Kidney (tissue), 22 donors: ENCODE measurements around the gene INO80. TPM values are rescaled to one million over a fixed set of nuclear protein-coding genes. Genes with fewer than 3 reads are reported as not detected.
A peak's percentile ranks its signal among the peaks of the same experiment; 100 is the strongest.

Experiments used
- DNase-seq, 5 donors: peaks; one replicate each; pipeline ENCODE4 v3.0.0-alpha.2; 2013 to 2020
- FAIRE-seq: peaks from 2 replicates; lab custom pipeline; 2012; peaks lifted over from hg19 to GRCh38; lab: Jason Lieb, UNC
- H3K27ac ChIP-seq, 2 donors: one replicate each; pipeline ENCODE4 v1.7.0; 2013; ENCODE audit warnings: low read depth in 2 of 2, low read length in 2 of 2, inconsistent platforms in 1 of 2
- H3K27me3 ChIP-seq: one replicate; pipeline ENCODE4 v1.7.1; 2013; ENCODE audit warnings: low read length, inconsistent platforms; ENCODE audit not compliant: control insufficient read depth, insufficient read depth
- H3K36me3 ChIP-seq, 3 donors: one replicate each; pipeline versions ENCODE4 v1.7.0 to v1.7.1; 2013; ENCODE audit warnings: low read length in 3 of 3, control low read depth in 1 of 3, inconsistent platforms in 1 of 3; ENCODE audit not compliant: insufficient read depth in 3 of 3, control insufficient read depth in 2 of 3
- H3K4me1 ChIP-seq, 3 donors: one replicate each; pipeline versions ENCODE4 v1.7.0 to v1.7.1; 2013; ENCODE audit warnings: low read length in 3 of 3, inconsistent platforms in 1 of 3, low read depth in 1 of 3; ENCODE audit not compliant: control insufficient read depth in 2 of 3, insufficient read depth in 2 of 3
- H3K4me3 ChIP-seq, 3 donors: one replicate each; pipeline versions ENCODE4 v1.7.0 to v1.8.1; 2013; ENCODE audit warnings: low read length in 3 of 3, control low read depth in 1 of 3, inconsistent platforms in 1 of 3
- H3K9ac ChIP-seq, 3 donors: one replicate each; pipeline versions ENCODE4 v1.7.0 to v1.7.1; 2013; ENCODE audit warnings: low read length in 3 of 3, control low read depth in 1 of 3, inconsistent platforms in 1 of 3
- H3K9me3 ChIP-seq, 3 donors: one replicate each; pipeline versions ENCODE4 v1.7.0 to v1.7.1; 2013; ENCODE audit warnings: low read length in 3 of 3, control low read depth in 1 of 3, inconsistent platforms in 1 of 3; ENCODE audit not compliant: control insufficient read depth in 2 of 3, insufficient read depth in 1 of 3
- intact Hi-C: fragments of 100-400 bp; cut with DNase I; formaldehyde crosslinking; loops from one replicate; pipeline ENCODE4 v1.11.1; 2022
- long read RNA-seq, 10 donors: library from polyadenylated mRNA in 1 of 10; unstranded in 1 of 10; transcript quantifications; one replicate each; pipeline ENCODE4 v2.0.0 and lab custom pipeline, GENCODE V29; 2021 to 2026
- polyA plus RNA-seq: library from polyadenylated mRNA; stranded (reverse); fragments of 350-450 nt; fragmentation: Illumina TruSeq; extraction: RNeasy Lipid Tissue Mini Kit (QIAGEN cat#74804); gene quantifications from one replicate; pipeline ENCODE4 v1.2.3, GENCODE V29; 2014; ENCODE audit warnings: low read depth, low replicate concordance; ENCODE audit not compliant: insufficient read depth
- total RNA-seq: library from RNA; stranded (reverse); fragmentation: NEBNext Ultra II Directional; extraction: Animal tissue kit (Norgen Biotek cat#: 25700); gene quantifications from one replicate; pipeline ENCODE4 v1.2.1, GENCODE V29; 2021
- TF ChIP-seq, protein P1 (sequence below): IDR thresholded peaks from 3 replicates; pipeline ENCODE4 v1.5.1; 2012; ENCODE audit warnings: mild to moderate bottlenecking, moderate library complexity, borderline replicate concordance; ENCODE audit not compliant: insufficient read depth; ENCODE audit errors: extremely low read depth
- donor health status: control.
- donor health status: control.
- donor health status: control.
- donor health status: control.
- donor health status: control.
- donor health status: DM: yes; HTN: yes; CAD: no.
- donor health status: Normal renal cell carcinoma (clear cell type).

Gene INO80, protein sequence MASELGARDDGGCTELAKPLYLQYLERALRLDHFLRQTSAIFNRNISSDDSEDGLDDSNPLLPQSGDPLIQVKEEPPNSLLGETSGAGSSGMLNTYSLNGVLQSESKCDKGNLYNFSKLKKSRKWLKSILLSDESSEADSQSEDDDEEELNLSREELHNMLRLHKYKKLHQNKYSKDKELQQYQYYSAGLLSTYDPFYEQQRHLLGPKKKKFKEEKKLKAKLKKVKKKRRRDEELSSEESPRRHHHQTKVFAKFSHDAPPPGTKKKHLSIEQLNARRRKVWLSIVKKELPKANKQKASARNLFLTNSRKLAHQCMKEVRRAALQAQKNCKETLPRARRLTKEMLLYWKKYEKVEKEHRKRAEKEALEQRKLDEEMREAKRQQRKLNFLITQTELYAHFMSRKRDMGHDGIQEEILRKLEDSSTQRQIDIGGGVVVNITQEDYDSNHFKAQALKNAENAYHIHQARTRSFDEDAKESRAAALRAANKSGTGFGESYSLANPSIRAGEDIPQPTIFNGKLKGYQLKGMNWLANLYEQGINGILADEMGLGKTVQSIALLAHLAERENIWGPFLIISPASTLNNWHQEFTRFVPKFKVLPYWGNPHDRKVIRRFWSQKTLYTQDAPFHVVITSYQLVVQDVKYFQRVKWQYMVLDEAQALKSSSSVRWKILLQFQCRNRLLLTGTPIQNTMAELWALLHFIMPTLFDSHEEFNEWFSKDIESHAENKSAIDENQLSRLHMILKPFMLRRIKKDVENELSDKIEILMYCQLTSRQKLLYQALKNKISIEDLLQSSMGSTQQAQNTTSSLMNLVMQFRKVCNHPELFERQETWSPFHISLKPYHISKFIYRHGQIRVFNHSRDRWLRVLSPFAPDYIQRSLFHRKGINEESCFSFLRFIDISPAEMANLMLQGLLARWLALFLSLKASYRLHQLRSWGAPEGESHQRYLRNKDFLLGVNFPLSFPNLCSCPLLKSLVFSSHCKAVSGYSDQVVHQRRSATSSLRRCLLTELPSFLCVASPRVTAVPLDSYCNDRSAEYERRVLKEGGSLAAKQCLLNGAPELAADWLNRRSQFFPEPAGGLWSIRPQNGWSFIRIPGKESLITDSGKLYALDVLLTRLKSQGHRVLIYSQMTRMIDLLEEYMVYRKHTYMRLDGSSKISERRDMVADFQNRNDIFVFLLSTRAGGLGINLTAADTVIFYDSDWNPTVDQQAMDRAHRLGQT (N-terminal part only)
- total RNA-seq: 27.3 TPM
- 6.0 TPM for polyA plus RNA-seq
- long read RNA-seq, donor 1: 0 reads
- long read RNA-seq, donor 2, full-length matches to known transcripts: 1 of 1 reads
- long read RNA-seq, donor 2, partial matches to known transcripts: 0 of 1 reads
- long read RNA-seq, donor 2, other reads (novel, unspliced or antisense): 0 of 1 reads
- long read RNA-seq, donor 3, full-length matches to known transcripts: 2 of 2 reads
- long read RNA-seq, donor 3, partial matches to known transcripts: 0 of 2 reads
- long read RNA-seq, donor 3, other reads (novel, unspliced or antisense): 0 of 2 reads
- long read RNA-seq, donor 4: 0 reads
- long read RNA-seq, donor 5: 0 reads
- long read RNA-seq, donor 6, partial matches to known transcripts: 0 of 1 reads
- long read RNA-seq, donor 6, other reads (novel, unspliced or antisense): 0 of 1 reads
- long read RNA-seq, donor 7, full-length matches to known transcripts: 2 of 21 reads
- long read RNA-seq, donor 7, partial matches to known transcripts: 7 of 21 reads
- long read RNA-seq, donor 7, other reads (novel, unspliced or antisense): 12 of 21 reads
- long read RNA-seq, donor 8, partial matches to known transcripts: 0 of 2 reads
- long read RNA-seq, donor 8, other reads (novel, unspliced or antisense): 0 of 2 reads
- long read RNA-seq, donor 9, partial matches to known transcripts: 0 of 2 reads
- long read RNA-seq, donor 9, other reads (novel, unspliced or antisense): 0 of 2 reads
- long read RNA-seq, donor 10: 0 reads

DNA sequence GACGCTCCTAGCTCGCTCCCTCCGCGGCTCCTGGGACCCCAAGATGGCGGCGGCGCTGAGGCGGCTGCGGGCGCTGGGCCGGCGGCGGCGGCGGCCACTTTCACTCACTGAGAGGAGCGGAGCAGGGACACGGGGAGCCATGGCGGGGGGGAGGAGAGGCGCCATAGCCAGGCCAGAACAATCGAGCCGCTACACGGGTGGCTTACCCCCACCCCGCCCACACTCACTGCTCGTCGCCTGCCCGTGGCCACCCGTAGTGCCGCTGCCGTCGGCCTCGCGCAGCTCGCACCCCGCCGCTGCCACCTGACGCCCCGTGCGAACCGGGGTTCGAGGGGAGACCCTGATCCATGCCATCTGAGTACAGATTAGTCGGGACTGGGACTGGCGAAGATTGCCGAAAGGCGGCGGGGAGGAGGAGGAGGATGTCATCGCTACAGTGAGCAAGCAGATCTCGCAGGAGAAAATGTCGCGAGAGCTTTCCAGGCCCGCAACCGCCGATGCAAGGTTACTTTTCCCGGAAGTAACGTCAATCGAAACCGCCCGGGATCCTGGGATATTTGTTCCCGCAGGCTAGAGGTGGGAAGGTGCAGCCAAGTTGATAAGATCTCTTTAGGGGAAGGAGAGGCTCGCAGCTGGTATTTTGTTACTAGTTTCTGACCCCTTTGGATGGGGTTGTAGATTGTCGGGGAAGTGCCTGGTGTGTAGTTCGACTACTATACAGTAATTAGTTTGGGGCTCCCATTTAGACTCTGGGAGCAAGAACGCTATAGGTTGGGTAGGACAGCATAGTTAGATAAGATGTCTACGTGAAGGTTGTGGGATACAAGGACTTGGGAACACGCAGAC is at the start of gene INO80:
Gene INO80, minus strand, starts transcription at position 165 of the 846 bp plus-strand sequence. CDS start 19,970 bp downstream, outside the sequence.
- TF ChIP-seq, protein P1, sequence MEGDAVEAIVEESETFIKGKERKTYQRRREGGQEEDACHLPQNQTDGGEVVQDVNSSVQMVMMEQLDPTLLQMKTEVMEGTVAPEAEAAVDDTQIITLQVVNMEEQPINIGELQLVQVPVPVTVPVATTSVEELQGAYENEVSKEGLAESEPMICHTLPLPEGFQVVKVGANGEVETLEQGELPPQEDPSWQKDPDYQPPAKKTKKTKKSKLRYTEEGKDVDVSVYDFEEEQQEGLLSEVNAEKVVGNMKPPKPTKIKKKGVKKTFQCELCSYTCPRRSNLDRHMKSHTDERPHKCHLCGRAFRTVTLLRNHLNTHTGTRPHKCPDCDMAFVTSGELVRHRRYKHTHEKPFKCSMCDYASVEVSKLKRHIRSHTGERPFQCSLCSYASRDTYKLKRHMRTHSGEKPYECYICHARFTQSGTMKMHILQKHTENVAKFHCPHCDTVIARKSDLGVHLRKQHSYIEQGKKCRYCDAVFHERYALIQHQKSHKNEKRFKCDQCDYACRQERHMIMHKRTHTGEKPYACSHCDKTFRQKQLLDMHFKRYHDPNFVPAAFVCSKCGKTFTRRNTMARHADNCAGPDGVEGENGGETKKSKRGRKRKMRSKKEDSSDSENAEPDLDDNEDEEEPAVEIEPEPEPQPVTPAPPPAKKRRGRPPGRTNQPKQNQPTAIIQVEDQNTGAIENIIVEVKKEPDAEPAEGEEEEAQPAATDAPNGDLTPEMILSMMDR: no peak
- Histone ChIP-seq H3K4me1 (peaks cover 0 to 7% (median 3%) of the 10 kb centered on the region in 3 donors), H3K36me3 (no peaks in the 10 kb centered on the region), H3K9ac (peak within 1 kb of the TSS; percentile 78 to 94 (median 88)), H3K4me3 (peak within 1 kb of the TSS; percentile 82 to 98 (median 87)), H3K27ac (peak within 1 kb of the TSS; percentile 100), H3K9me3 (no peaks in the 10 kb centered on the region), H3K27me3 (no peaks in the 10 kb centered on the region)
- DNase-seq: peak; percentile 99
- intact Hi-C loops: no loop called here
- no peak for FAIRE-seq

DNA sequence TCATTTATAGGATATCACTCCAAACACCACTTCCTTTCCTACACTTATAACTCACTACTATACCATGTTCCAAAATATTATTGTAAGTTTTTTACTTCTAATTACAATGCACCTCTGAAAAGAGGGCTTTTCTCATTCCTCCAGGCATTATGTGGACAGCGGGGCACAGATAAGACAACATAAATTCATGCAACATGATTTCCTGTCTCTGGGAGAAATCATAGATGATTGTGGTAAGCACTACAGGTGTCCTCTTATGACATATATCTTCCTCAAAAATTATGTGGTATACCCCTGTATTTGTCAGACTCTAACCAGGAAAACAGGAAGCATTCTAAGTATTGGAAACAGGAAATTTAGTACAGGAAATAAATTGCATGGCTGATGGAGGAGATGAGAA is 45.7 kb upstream of the INO80 start:
- DNase-seq: no peak
- intact Hi-C loops: no loop called here
- Histone ChIP-seq H3K4me1 (no peaks in the 10 kb centered on the region), H3K27ac (no peak overlapping the region), H3K27me3 (no peaks in the 10 kb centered on the region), H3K36me3 (no peaks in the 10 kb centered on the region), H3K9me3 (no peaks in the 10 kb centered on the region), H3K4me3 (no peak overlapping the region), H3K9ac (no peak overlapping the region)
- FAIRE-seq: no peak
- TF ChIP-seq, protein P1: no peak
